Loucy (cell line): ENCODE results near the gene GRB10.

ENCODE experiments used
- H2AFZ ChIP-seq: fragments of 200-600 bp; sonication (generic); 2 replicates; pipeline ENCODE4 v1.6.0; 2016; ENCODE audit warnings: antibody characterized with exemption, mild to moderate bottlenecking, low read length, moderate library complexity
- H3F3A ChIP-seq: fragments of 200-600 bp; 2 replicates; pipeline ENCODE4 v1.6.0; 2016; ENCODE audit warnings: antibody characterized with exemption, low read depth, mild to moderate bottlenecking
- H3K27me3 ChIP-seq: fragments of 200-600 bp; sonication (generic); 2 replicates; pipeline ENCODE4 v1.6.1; 2014; ENCODE audit warnings: low read length, mild to moderate bottlenecking; ENCODE audit not compliant: insufficient read depth, poor library complexity, severe bottlenecking
- H3K36me3 ChIP-seq: fragments of 200-600 bp; sonication (generic); 2 replicates; pipeline ENCODE4 v1.6.1; 2016; ENCODE audit warnings: low read length; ENCODE audit not compliant: insufficient read depth
- H3K4me1 ChIP-seq: fragments of 200-600 bp; sonication (generic); 2 replicates; pipeline ENCODE4 v1.5.1; 2014; ENCODE audit warnings: low read length, mild to moderate bottlenecking; ENCODE audit not compliant: insufficient read depth, poor library complexity, severe bottlenecking
- H3K4me2 ChIP-seq: fragments of 200-600 bp; sonication (generic); 2 replicates; pipeline ENCODE4 v1.6.0; 2014; ENCODE audit warnings: antibody characterized with exemption, low read length, low read depth, mild to moderate bottlenecking; ENCODE audit not compliant: poor library complexity, severe bottlenecking
- H3K4me3 ChIP-seq: fragments of 200-600 bp; sonication (generic); 2 replicates; pipeline ENCODE4 v1.5.1; 2014; ENCODE audit warnings: low read length, mild to moderate bottlenecking, mixed read lengths; ENCODE audit not compliant: poor library complexity, severe bottlenecking
- H3K79me2 ChIP-seq: fragments of 200-600 bp; sonication (generic); 2 replicates; pipeline ENCODE4 v1.6.1; 2014; ENCODE audit warnings: low read length; ENCODE audit not compliant: insufficient read depth
- H3K9ac ChIP-seq: fragments of 200-600 bp; sonication (generic); 2 replicates; pipeline ENCODE4 v1.6.0; 2014; ENCODE audit warnings: mild to moderate bottlenecking, low read depth, low read length, moderate library complexity; ENCODE audit not compliant: poor library complexity, severe bottlenecking
- H3K9me2 ChIP-seq: fragments of 200-600 bp; sonication (generic); replicated peaks from 2 replicates; pipeline ENCODE4 v1.6.1; 2016; ENCODE audit warnings: low read depth, low read length, mixed read lengths
- H3K9me3 ChIP-seq: fragments of 200-600 bp; sonication (generic); 2 replicates; pipeline ENCODE4 v1.6.1; 2014; ENCODE audit warnings: mild to moderate bottlenecking, antibody characterized with exemption, low read length, low read depth; ENCODE audit not compliant: insufficient read depth
- H4K20me1 ChIP-seq: fragments of 200-600 bp; sonication (generic); 2 replicates; pipeline ENCODE4 v1.6.0; 2014; ENCODE audit warnings: antibody characterized with exemption, low read length, mild to moderate bottlenecking; ENCODE audit not compliant: insufficient read depth, poor library complexity, severe bottlenecking
- EZH2phosphoT487 ChIP-seq: fragments of 200-600 bp; IDR thresholded peaks from 2 replicates; pipeline ENCODE4 v1.6.1; 2018; ENCODE audit warnings: antibody characterized with exemption, mild to moderate bottlenecking, moderate library complexity, borderline replicate concordance
- TF ChIP-seq, protein P1 (sequence below): fragments of 200-600 bp; sonication (generic); conservative IDR thresholded peaks from 2 replicates; pipeline ENCODE4 v1.5.1; 2014; ENCODE audit warnings: mild to moderate bottlenecking, antibody characterized with exemption, low read length

GRB10 gene

DNA sequence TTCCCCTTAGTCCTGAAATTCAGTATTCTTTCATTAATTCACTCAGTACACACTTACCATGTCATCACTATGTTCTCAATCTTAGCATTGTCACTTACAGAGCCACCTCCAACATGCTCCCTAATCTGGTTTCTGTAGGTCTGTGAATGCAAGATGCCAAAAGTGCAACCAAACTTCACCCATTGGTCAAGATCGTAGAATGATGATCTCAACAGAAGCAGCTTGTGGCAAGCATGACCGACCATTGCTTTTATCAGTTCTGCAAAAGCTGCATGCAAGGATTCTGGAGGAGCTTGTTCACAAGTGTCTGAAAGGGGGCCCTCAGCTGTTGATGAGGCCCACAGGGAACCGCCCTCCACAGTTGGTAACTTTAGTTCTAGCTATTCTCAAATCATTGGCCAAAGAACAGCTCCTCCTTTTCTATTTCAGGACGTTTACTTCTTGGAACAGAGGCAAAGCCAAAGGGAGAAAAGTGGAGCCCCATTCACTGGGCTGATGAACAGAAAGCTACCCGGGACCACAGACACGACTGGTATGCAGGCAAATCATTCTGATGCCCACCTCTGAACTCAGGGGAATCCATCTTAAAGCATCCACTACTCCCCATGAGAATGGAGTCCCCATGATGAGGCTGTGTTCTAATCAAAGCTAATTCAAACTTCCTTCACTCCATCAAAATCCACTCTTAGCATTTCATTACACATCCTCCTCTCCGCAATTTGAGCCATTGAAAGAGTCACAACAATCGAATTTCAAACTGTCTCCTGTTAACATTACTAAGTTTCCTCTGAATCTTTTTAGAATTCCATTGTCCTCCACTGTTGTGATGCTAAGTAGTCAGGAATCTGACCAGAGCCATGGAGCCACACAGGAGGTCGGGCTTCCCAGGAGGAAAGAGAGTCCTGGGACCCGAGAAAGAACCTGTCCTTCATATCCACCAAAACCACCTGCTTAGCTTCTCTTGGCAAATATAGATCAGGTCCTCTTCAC is 13.9 kb downstream of the GRB10 start:
- H3K9ac ChIP-seq = no peak overlapping the region
- H3K4me2 ChIP-seq = no peak overlapping the region

DNA sequence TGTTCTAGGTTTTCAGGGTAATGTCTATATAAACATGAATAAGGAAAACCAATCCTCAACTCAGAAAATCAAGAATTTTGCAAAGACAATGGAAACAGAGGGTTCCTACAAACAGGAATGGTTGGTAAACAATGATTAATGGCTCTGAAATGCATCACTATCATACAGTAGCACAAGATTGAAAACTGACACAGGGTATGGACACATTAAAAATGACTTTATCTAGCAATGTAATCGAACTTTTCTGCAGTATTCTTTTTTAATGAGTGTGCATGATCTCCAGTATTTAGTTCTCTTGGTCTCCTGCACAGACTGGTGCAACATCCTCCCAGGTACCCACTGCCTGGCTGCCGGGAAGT is 15.9 kb downstream of the GRB10 start:
- H3K4me2 ChIP-seq = no peak overlapping the region
- no peaks in the 10 kb centered on the region for H3K9me3 ChIP-seq
- H3K27me3 ChIP-seq = no peaks in the 10 kb centered on the region
- no peak overlapping the region for H3K4me3 ChIP-seq
- no peak for TF ChIP-seq EZH2phosphoT487
- TF ChIP-seq, protein P1, sequence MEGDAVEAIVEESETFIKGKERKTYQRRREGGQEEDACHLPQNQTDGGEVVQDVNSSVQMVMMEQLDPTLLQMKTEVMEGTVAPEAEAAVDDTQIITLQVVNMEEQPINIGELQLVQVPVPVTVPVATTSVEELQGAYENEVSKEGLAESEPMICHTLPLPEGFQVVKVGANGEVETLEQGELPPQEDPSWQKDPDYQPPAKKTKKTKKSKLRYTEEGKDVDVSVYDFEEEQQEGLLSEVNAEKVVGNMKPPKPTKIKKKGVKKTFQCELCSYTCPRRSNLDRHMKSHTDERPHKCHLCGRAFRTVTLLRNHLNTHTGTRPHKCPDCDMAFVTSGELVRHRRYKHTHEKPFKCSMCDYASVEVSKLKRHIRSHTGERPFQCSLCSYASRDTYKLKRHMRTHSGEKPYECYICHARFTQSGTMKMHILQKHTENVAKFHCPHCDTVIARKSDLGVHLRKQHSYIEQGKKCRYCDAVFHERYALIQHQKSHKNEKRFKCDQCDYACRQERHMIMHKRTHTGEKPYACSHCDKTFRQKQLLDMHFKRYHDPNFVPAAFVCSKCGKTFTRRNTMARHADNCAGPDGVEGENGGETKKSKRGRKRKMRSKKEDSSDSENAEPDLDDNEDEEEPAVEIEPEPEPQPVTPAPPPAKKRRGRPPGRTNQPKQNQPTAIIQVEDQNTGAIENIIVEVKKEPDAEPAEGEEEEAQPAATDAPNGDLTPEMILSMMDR = no peak
- H2AFZ ChIP-seq = no peak overlapping the region
- no peak overlapping the region for H3K9ac ChIP-seq
- H3K9me2 ChIP-seq = no peaks in the 10 kb centered on the region
- no peaks in the 10 kb centered on the region for H3F3A ChIP-seq
- H3K36me3 ChIP-seq = no peaks in the 10 kb centered on the region
- H4K20me1 ChIP-seq = no peaks in the 10 kb centered on the region
- H3K79me2 ChIP-seq = no peaks in the 10 kb centered on the region
- peaks cover 3% of the 10 kb centered on the region for H3K4me1 ChIP-seq

More for the DNA sequence above, 13.9 kb downstream of the GRB10 start:
- no peaks in the 10 kb centered on the region for H4K20me1 ChIP-seq
- H3K79me2 ChIP-seq = no peaks in the 10 kb centered on the region
- H3K4me3 ChIP-seq = no peak overlapping the region
- no peaks in the 10 kb centered on the region for H3F3A ChIP-seq
- no peaks in the 10 kb centered on the region for H3K36me3 ChIP-seq
- H3K9me3 ChIP-seq = no peaks in the 10 kb centered on the region
- TF ChIP-seq EZH2phosphoT487 = no peak
- TF ChIP-seq, protein P1 = no peak
- no peaks in the 10 kb centered on the region for H3K4me1 ChIP-seq
- no peak overlapping the region for H2AFZ ChIP-seq
- no peaks in the 10 kb centered on the region for H3K27me3 ChIP-seq
- no peaks in the 10 kb centered on the region for H3K9me2 ChIP-seq

- peaks cover 9% of the 10 kb centered on the region for H3K4me1 ChIP-seq
Observed at GRCh38 chr7:50766106-50766848, 16.4 kb downstream of the GRB10 start.

More at GRCh38 chr7:50766106-50766848, 16.4 kb downstream of the GRB10 start:
- Histone ChIP-seq H3K9ac (no peak overlapping the region), H3F3A (no peaks in the 10 kb centered on the region), H3K27me3 (no peaks in the 10 kb centered on the region), H3K4me3 (no peak overlapping the region), H3K9me3 (no peaks in the 10 kb centered on the region), H3K4me2 (no peak overlapping the region), H3K36me3 (no peaks in the 10 kb centered on the region), H3K79me2 (no peaks in the 10 kb centered on the region), H4K20me1 (no peaks in the 10 kb centered on the region), H2AFZ (no peak overlapping the region), H3K9me2 (no peaks in the 10 kb centered on the region)
- TF ChIP-seq, protein P1 = no peak
- no peak for TF ChIP-seq EZH2phosphoT487
